Uterus (tissue), 4 donors: ENCODE results near the gene GATA6. TPM values are rescaled to one million over a fixed set of nuclear protein-coding genes. Genes with fewer than 3 reads are reported as not detected.
A peak's percentile ranks its signal among the peaks of the same experiment; 100 is the strongest.

Experiments
- DNase-seq, 2 donors: peaks; one replicate each; pipeline ENCODE4 v3.0.0-alpha.2; 2019 to 2020
- H3K27ac ChIP-seq, 2 donors: fragments of 200-600 bp; sonication (generic); 1 replicate in 1 of 2; 2 replicates in 1 of 2; pipeline ENCODE4 v1.5.1; 2016 to 2018
- H3K27me3 ChIP-seq, 2 donors: fragments of 200-600 bp; sonication (generic); one replicate each; pipeline ENCODE4 v1.5.1; 2018 to 2019; ENCODE audit warnings: control low read depth in 1 of 2
- H3K36me3 ChIP-seq, 2 donors: fragments of 200-600 bp; sonication (generic); one replicate each; pipeline ENCODE4 v1.5.1; 2019; ENCODE audit warnings: control low read depth in 1 of 2
- H3K4me1 ChIP-seq, 2 donors: fragments of 200-600 bp; sonication (generic); one replicate each; pipeline ENCODE4 v1.5.1; 2018 to 2019; ENCODE audit warnings: control low read depth in 1 of 2
- H3K4me3 ChIP-seq, 2 donors: fragments of 200-600 bp; sonication (generic); 1 replicate in 1 of 2; 2 replicates in 1 of 2; pipeline ENCODE4 v1.5.1; 2018 to 2019; ENCODE audit warnings: mild to moderate bottlenecking in 1 of 2
- H3K9me3 ChIP-seq, 2 donors: fragments of 200-600 bp; sonication (generic); one replicate each; pipeline ENCODE4 v1.5.1; 2019; ENCODE audit warnings: control low read depth in 1 of 2
- CTCF ChIP-seq, 4 experiments: fragments of 200-600 bp in 2 of 4; fragments of 450-650 bp in 2 of 4; sonication (generic) in 2 of 4; IDR thresholded peaks; one replicate each; pipeline ENCODE4 v1.5.1; 2016 to 2019; ENCODE audit warnings: antibody characterized with exemption in 4 of 4, mild to moderate bottlenecking in 2 of 4, moderate library complexity in 1 of 4
- POLR2A ChIP-seq, 2 donors: fragments of 450-650 bp; IDR thresholded peaks; one replicate each; pipeline ENCODE4 v1.6.1; 2016; ENCODE audit warnings: antibody characterized with exemption in 2 of 2, mild to moderate bottlenecking in 1 of 2, moderate library complexity in 1 of 2
- intact Hi-C: fragments of 100-400 bp; cut with DNase I; formaldehyde crosslinking; loops from one replicate; pipeline ENCODE4 v1.15.1; 2023; ENCODE audit warnings: low total_unique reads
- small RNA-seq: library from RNA; depleted of rRNA; stranded (forward); fragments of <200 nt; gene quantifications from one replicate; pipeline ENCODE3, GENCODE V24; 2016
- total RNA-seq, 4 donors: library from RNA; depleted of rRNA in 3 of 4; stranded (reverse); fragments of >200 nt in 3 of 4; gene quantifications; one replicate each; pipeline versions ENCODE4 v1.1.0 to v1.2.4, GENCODE V29; 2014 to 2023
- donor health status: DM: yes; HTN: yes; CAD: no.

The GATA6 gene
- total RNA-seq, 4 donors from 2014 or later: 28.2 to 59.6 (median 39.5) TPM

- Histone ChIP-seq H3K27ac (no peak overlapping the region), H3K4me1 (no peaks in the 10 kb centered on the region)
Measured at GRCh38 chr18:22250026-22250425, 80.6 kb downstream of the GATA6 start.

GRCh38 chr18:22250591-22250996 lies 81.2 kb downstream of the GATA6 start:
- intact Hi-C loops: no loop called here
- DNase-seq: no peak

More at GRCh38 chr18:22250026-22250425, 80.6 kb downstream of the GATA6 start:
- Histone ChIP-seq H3K4me3 (no peak overlapping the region), H3K27me3 (no peaks in the 10 kb centered on the region), H3K36me3 (no peaks in the 10 kb centered on the region), H3K9me3 (no peaks in the 10 kb centered on the region)
- DNase-seq: no peak
- intact Hi-C loops: no loop called here
- TF ChIP-seq CTCF (IDR thresholded peaks at IDR 0.05) (no peak), POLR2A (IDR thresholded peaks at IDR 0.05) (no peak)

More at GRCh38 chr18:22250591-22250996, 81.2 kb downstream of the GATA6 start:
- Histone ChIP-seq H3K4me3 (no peak overlapping the region), H3K27me3 (no peaks in the 10 kb centered on the region), H3K4me1 (no peaks in the 10 kb centered on the region), H3K27ac (peak overlapping the region in 1 of 2 donors; percentile 31), H3K9me3 (no peaks in the 10 kb centered on the region), H3K36me3 (no peaks in the 10 kb centered on the region)
- TF ChIP-seq CTCF (IDR thresholded peaks at IDR 0.05) (no peak), POLR2A (IDR thresholded peaks at IDR 0.05) (no peak)

Small RNA genes lying within 50 kb of the gene (small RNA-seq; reads per million reads assigned to genes)
- gene RNU6-702P: not detected
- gene RNU6ATAC20P: not detected

Other genes starting within 250 kb of the GATA6 start
- gene CTAGE1, start 248.3 kb downstream of the GATA6 start, total RNA-seq: not detected